T1000 (cell line): ENCODE results near the gene KCNS3.

Source experiments
- DNase-seq: peaks from one replicate; lab custom pipeline; 2025; ENCODE audit warnings: mixed read lengths; lab: John Stamatoyannopoulos, UW

KCNS3 gene, protein sequence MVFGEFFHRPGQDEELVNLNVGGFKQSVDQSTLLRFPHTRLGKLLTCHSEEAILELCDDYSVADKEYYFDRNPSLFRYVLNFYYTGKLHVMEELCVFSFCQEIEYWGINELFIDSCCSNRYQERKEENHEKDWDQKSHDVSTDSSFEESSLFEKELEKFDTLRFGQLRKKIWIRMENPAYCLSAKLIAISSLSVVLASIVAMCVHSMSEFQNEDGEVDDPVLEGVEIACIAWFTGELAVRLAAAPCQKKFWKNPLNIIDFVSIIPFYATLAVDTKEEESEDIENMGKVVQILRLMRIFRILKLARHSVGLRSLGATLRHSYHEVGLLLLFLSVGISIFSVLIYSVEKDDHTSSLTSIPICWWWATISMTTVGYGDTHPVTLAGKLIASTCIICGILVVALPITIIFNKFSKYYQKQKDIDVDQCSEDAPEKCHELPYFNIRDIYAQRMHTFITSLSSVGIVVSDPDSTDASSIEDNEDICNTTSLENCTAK

DNA sequence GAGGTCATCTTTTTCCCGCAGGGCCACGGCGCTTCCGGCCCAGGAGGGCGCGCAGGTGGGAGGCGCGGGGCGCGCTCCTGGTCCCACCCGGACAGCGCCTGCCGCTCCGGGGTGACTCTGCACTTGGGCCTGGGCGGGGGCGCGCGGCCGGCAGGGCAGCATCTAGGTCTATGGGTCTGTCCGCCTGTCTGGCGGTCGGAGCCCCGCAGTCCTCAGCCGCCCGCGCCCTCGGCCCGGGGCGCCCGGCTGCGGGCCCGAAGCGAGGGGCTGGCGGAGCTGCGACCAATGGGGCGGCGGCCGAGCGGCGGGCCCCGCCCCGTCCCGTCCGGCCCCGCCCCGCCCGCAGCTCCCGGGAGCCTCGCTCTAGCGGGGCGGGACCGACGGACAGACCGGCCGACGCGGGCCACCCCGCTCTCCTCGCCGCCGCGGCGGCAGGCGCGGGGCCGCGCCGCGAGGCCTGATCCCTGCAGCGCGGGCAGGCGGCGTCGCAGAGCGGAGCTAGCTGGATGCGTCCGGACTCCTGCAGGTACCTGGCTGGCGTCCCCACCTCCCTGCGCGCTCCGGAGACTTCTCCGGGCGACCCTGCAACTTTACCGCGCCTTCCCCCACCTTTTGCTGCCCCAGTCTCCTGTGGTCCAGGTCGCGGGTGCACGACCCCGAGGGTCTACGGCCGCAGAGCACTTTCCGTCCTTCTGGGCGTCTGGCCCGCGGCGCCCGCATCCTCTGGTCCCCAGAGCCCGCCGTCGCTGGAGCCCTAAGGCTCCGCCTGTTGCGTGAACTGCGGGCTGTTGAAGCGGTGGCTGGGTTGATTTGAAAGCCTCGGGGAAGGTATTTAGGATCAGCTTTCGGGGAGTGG lies at the start of gene KCNS3:
TSS of gene KCNS3 (plus strand) at position 387 of the 856 bp plus-strand sequence. CDS start 52,342 bp downstream, outside the sequence.
- DNase-seq: peak; percentile 10

DNA sequence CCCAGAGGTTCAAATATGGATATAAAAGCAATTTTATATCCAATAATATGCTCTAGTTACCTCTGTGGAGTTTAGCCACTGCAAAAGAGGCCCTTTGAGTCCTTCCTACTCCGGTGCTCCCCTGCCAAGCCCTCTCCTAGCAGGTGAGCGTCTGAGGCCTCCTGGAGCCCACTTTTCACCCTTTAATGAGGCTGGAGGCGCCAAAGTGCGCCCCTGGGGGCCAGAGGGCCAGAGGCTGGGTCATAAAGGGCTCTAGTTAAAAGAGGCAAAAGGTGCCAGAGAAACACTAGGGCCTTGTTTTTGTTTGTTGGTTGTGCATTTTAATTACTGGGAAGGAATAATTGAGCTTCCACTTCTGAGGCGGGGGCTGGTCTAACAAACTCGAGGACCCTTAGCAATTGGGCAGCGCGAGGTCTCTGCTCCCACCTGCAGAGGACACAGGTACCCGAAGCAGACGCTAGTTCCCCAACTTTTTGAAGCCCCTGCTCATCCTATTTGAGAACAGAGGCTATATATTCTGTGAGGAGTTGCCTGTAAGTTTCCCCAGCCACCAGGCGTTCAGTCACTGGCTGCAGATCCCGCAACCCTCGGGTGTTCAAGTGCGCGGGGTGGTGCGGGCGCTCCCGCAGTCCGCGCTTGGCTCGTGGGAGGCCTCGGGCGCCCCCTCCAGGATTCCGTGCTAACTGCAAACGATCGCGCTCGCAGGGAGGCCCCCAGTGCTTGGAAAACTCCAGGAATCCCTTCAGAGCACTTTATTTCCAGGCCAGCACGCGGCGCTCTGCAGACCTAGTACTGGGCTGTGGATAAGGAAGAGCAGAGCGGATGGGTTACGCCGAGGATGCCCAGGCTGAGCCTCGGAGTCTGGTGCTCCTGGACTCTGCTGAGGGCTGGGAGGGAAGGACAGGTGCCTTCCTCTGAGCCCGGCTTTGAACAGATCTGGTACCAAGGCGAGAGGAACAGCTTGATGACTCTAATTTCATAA lies 48.1 kb upstream of the KCNS3 start:
- DNase-seq: no peak

DNA sequence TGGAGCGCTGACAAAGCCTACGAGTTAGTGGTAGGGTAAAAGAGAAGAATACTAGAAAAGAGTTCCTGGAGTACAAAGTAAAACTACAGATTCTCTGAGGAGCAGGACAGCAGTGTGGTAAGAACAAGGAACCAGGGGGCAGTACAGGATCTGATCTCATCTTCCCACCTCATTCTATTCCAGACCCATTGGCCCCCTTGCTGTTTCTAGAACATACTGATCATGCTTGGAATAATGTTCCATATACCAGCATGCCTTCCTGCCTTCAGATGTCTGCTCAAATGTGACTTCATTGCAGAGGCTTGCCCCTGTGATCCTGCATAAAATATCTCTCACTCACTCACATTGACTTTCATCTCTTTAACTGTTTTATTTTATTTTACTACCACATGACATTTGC lies 43.0 kb upstream of the KCNS3 start:
- no peak for DNase-seq

DNA sequence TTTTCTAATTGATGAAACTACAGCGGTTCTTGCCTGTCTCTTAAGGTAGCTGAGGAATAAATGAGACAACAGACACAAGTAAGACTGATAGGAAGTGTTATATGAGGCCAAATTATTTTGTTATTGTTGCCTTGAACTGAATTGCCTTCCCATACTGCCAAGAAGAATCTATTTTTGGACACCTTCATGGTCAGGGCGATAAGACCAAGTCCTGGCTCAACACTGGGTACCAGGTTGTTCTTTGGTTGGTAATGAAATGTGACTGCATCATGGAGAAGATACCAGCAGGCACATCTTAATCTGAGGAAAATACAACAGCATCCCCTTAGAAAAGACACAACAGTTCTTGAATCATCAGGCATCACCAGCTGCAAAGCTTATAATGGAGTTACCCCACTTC lies 38.5 kb upstream of the KCNS3 start:
- DNase-seq: no peak

DNA sequence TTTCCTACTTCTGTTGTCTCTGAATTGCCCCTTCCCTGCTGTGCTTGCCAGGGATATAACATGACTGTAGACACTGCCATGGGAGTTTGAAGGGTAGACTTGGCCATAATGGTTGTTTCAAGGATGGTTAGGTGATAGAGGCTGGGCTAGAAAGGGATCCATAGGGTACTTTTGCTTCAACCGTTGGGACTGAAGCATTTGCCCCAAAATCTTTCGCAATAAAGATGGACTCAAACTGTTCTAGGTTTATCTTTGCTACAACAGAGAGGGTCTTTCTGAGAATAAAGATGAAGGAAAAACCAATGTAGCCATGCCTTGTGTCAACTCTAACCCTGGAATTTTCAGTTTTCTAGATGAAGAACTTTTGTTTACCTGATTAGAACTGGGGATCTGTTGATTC lies 35.0 kb upstream of the KCNS3 start:
- DNase-seq: no peak

DNA sequence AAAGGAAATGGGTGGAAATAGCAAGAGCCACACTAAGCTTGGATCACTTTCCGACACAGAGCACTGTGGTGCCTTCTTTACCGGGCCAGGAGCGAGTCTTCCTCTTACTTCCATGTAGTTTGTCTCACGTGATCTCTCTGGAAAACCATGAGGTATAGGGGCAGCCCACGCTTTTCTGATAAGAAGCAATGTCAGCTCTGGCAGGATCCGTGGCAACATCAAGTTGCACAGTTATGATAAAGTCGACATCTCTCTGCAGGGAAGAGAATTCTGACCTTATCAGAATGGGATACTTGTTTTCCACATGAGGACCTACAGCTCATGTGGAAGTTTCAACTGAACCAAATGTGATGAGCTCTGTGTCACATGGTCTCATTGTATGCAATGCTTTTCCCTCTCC lies 32.7 kb upstream of the KCNS3 start:
- no peak for DNase-seq

DNA sequence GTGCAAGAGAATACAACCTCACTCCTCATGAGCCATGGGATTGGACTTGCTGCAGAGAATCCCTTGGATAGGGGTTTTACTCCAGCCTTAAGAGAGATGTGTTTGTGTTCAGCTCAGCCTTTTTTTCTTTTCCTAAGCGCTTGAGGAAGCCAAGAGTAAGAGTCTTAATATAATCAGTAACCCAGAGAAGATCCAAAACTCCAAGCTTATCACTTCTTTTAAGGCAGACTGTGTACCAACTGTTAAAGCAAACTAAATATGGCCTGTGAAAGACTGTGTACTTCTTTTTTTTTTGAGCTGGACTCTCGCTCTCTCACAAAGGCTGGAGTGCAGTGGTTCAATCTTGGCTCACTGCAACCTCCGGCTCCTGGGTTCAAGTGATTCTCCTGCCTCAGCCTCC lies 31.8 kb upstream of the KCNS3 start:
- no peak for DNase-seq

DNA sequence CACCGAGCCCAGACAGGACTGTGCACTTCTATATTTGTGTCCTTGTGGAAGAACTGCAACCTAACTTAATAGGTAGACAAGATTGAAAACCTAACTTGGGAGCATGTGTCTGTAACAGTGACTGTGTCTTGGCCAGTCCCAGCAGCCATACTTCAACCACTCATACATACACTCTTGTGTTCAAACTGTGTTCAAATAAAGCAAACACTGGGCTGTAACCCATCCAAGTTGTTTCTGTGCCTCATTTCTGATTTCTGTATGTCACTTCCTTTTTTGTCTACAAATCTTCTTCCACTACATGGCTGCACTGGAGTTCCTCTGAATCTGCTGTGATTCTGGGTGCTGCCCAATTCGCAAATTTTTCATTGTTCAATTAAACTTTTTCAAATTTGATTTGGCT lies 31.2 kb upstream of the KCNS3 start:
- no peak for DNase-seq

DNA sequence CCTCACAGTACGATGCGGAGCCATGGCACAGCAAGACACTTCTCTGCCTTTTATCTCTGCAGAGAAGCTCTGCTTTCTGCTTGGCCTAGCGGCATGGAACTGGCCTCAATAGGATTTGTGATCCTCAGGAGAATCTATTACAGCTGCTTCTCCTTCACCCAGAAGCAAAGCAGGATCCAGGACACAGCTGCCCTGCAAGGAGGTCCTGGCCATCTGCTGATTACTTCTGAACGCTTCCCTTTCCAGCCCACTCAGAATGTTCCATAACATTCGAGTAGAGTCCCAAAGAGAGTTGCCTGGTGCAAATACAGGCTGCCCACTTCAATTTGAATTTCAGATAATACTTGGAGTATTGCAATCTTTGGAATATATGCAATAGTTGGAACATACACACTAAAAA lies 29.2 kb upstream of the KCNS3 start:
- DNase-seq: no peak

DNA sequence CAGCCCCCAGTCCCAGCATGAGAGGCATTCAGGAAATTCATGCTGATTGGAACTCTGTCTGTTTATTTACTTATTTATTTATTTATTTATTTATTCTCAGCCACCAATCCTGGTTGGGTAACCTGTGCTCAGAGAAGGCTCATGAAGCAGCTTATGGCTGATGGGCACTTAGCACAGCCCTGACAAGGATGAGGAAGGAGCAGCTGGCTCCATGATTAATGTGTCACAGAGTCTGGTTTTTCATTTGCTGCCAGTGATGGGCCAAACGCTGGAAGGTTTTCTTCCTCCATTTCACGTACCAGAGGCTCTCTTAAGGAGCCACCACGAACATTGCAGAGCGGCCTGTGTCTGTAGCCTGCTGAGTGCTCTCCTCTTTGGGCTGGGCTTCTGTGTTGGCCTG lies 28.3 kb upstream of the KCNS3 start:
- no peak for DNase-seq

DNA sequence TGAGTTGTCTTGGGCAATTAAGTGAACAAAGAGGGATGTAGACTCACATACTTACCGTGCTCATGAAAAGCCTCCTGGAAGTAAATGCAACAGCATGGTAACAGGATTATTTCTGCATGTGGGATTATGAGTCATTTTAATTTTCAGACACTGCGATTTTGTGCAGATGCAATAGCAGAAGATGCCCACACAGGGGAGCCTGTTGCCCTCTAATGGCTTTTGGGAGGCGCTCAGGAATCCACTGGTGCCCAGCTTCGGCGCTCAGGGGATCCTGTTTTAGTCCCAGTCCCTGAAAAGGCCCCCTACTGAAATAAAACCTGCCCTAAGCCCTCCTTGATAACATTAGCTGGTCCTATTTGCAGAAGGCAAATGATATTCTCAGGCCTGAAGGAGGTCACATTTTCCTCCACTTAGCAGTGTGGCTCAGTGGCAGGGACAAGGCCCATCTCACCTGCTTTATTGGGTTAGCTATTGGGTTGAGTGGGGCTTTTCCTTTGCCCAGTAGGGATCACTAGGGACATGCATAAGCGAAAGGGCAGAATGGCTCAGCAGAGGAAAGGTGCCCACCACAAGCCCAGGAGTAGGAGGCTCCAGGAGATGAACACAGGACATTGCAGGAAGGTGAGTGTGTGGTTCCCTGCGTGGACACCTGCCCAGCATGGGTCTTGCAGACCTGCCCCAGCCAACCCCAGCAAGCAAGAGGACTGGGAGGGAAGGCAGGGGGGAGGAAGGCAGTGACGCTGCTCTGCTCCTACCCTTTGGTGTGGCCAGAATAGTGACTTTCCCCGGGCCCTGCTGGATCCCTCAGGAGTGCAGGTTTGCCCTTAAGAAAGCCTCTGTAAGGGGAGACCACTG lies 26.5 kb upstream of the KCNS3 start:
- DNase-seq: peak; percentile 43

DNA sequence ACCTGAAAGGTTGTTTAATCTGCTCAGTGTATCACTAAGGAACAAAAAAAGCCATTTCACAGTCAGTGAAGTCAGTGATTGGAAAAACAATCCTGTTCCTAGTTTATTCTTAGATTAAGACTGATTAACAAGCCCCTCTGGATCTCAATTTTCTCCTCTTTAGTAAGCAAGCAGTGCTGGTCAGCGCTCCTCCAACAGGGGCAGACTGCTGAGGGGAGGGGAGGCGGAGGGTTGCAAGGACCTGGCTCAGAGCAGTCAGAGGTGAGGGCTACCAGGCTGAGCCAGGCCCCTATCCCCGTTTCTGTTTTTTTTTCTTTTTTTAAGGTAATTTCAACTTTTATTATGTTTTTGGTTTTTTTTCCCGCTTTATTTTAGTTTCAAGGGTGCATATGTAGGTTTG lies 24.7 kb upstream of the KCNS3 start:
- DNase-seq: no peak

DNA sequence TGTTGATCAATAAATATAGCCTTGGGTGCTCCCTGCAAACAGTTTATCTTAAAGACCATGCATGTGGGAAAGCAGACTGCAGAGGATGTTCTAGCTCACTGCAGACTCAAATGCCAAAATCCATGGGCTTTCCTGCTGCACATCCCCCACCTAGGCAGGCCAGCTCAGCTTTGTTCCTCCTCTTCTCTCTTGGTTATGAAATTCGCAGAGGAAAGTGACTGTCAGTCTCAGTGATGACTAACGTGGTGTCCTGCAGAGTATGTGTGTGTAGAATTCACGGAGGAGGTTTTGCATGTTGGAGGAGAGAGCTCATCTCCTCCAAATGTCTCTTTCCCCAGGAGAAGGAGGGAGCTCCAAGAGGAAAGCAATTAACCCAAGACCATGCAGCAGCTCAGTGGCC lies 21.4 kb upstream of the KCNS3 start:
- DNase-seq: no peak

DNA sequence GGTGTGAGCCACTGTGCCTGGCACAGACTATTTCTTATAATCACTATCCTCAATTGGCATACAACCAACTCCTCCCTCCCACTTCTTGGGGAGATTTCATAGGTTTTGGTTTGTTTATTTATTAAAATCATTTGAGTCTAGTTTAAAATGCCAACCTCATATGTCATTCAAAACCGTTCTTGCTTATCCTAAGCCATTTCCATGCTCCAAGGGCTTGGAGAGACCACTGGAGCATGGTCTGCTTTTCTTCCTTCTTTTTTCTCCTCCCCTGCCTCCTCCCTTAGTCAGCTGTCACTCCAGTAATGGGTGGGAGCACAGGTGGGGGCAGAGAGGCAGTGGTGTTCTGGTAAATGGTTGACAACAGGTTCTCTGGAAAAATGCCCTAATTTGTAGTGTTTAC lies 20.4 kb upstream of the KCNS3 start:
- DNase-seq: no peak

DNA sequence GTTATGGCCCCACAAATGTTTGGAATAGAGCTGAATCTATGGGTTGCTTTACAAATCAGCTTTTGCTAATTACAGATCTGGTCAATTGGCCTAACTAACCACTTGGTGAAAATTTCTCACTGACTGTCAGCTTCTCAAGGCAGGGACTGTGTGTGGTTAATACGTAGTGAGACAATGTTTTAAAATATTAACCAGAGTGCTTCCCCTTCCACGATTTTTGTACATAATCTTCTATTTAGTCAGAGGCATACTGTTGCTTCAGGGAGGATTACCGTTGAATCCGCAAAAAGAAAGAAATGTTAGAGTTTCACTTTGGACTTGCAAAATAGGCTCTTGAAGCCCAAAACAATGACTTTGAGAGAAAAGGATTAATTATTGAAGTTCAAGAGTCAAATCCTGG lies 14.9 kb upstream of the KCNS3 start:
- no peak for DNase-seq

DNA sequence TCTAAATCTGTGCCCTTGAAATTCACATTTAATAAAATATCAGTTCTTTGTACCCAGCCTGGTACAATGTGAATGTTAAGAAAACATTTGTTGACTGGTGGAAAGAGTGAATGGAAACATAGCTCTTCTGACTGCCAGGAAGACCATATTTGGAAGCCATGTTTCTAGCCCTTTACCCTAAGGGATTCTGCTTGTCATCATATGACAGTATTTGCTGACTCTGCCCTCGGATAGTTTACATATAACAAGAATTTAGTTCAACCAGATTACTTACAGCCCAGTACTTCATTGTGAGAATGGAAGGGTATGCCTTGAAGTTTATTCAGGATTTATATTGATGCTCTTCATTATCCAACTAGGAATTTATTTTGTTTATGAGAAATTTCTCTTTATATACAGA lies 13.8 kb upstream of the KCNS3 start:
- DNase-seq: no peak

DNA sequence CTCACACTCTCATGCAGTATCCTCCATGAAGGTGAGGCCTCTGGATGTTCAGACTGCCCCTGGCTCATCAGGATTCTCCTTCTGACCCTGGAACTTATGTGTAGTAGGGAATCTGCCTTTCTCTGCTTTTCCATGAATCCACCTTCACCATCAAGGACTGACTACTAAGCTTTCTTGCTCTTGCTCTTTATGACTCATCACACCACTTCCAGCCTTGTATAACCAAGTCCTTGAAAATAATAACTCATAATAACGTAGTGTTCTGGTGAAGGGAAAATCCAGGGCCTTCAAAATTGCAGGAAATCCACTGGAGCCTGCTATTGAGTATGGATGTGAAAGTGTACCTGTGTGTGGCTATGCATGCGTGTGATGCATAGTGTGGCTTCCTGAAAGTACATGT lies 11.3 kb upstream of the KCNS3 start:
- no peak for DNase-seq

DNA sequence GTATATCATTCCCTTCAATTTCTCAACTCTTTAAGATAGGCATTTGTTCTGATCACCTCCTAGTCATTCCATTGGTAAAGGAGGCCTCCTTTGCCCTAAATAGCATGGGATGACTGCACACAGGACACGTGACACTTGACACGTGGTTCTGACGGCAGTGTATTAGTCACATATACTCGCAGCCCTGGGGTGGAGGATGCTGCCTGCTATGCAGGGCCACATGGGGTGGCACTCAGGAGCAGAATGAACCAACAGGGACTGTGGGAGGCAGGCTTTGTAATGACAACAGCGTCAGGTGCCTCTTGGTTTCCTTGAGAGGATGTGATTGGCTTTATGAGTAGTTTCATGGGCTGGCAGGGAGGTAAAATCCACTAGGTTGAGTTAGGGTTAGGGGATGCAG lies 9.3 kb upstream of the KCNS3 start:
- DNase-seq: no peak

DNA sequence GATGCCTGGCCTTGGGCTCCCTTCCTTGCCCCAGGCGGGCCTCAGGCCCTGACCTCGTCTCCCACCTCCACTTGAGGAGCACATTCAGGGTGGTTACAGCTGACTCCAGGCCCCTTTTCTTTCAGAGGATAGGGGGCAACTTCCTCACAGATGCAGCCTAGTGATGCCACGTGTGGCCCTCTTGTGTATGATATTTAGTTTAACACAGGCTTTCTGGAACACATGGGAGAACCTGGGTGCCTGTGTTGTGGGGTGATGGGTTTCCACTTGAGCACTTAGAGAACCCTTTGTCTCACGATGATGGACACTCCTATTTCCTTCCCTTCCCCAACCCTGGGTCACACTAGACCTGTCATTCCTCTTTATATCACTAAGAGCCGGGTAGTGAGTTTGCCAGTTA lies 6.8 kb upstream of the KCNS3 start:
- no peak for DNase-seq

DNA sequence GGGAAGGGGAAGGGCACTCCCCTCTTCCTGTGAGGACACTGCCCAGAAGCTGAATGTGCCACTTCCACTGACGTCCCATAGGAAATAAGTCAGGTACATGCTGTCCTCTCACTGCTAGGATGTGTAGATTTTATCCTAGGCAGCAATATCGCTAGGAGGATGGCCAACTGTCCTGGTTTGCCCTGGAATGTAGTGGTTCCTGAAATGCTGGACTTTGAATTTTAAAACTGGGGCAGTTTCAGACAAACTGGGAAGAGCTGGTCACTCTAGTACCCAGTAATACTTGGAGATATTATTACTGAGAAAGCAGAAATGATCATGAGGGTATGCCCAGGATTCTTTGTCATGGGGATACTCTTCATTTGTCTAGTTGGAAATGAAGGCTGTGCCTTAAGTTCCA lies 5.4 kb upstream of the KCNS3 start:
- no peak for DNase-seq

DNA sequence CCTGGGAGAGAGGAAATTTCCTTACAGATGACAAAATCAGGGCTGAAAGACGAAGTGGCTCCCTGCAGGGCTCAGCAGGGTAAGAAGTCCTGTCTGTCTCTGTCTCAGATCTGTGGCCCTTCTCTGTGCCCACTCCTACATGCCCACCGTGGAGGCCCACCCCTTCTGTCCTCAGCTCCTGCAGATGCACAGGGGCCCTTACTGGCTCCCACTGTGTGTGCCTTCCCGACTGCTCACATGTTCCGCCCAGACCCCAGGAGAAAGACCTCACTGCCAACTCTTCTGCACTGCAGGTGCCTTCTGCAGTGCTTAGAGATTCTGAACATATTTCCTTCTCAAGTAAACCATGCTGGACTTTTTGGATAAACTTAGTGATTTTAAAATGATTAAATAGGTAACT lies 1.9 kb upstream of the KCNS3 start:
- no peak for DNase-seq
